Thoracic aorta (tissue), 2 donors: ENCODE measurements around the gene ATAD3C. TPM values are rescaled to one million over a fixed set of nuclear protein-coding genes. Genes with fewer than 3 reads are reported as not detected.
"Not testable (repeated sequence)": the region's sequence is repeated elsewhere in the genome, so short reads cannot be mapped to it uniquely, and the experiment has no call there.

Source experiments
- ATAC-seq: fragments of 150-250 bp; one replicate; pipeline ENCODE4 v1.8.0; 2017; ENCODE audit warnings: low read depth; ENCODE audit not compliant: insufficient number of reproducible peaks, low FRiP score
- DNase-seq: peaks from one replicate; pipeline ENCODE4 v3.0.0-alpha.2; 2020; ENCODE audit warnings: low spot score
- H3K27ac ChIP-seq, 2 donors: fragments of 200-600 bp; sonication (generic); 1 replicate in 1 of 2; 2 replicates in 1 of 2; pipeline ENCODE4 v1.5.1; 2016; ENCODE audit warnings: mild to moderate bottlenecking in 2 of 2, moderate library complexity in 2 of 2
- H3K27me3 ChIP-seq: fragments of 200-600 bp; sonication (generic); replicated peaks from 2 replicates; pipeline ENCODE4 v1.6.0; 2016; ENCODE audit warnings: mild to moderate bottlenecking; ENCODE audit not compliant: insufficient read depth
- H3K36me3 ChIP-seq: fragments of 200-600 bp; sonication (generic); one replicate; pipeline ENCODE4 v1.5.1; 2016
- H3K4me1 ChIP-seq, 2 donors: fragments of 200-600 bp; sonication (generic); 1 replicate in 1 of 2; 2 replicates in 1 of 2; pipeline versions ENCODE4 v1.5.1 to v1.6.0; 2016; ENCODE audit warnings: low read depth in 2 of 2, mild to moderate bottlenecking in 1 of 2; ENCODE audit not compliant: control insufficient read depth in 1 of 2
- H3K4me3 ChIP-seq: fragments of 200-600 bp; sonication (generic); 2 replicates; pipeline ENCODE4 v1.5.1; 2016; ENCODE audit warnings: mild to moderate bottlenecking
- H3K9me3 ChIP-seq: fragments of 200-600 bp; sonication (generic); 2 replicates; pipeline ENCODE4 v1.5.1; 2016
- CTCF ChIP-seq: fragments of 200-600 bp; sonication (generic); IDR thresholded peaks from one replicate; pipeline ENCODE4 v1.5.1; 2019; ENCODE audit warnings: antibody characterized with exemption
- total RNA-seq, 2 donors: library from RNA; depleted of rRNA; stranded (reverse); fragments of >200 nt; gene quantifications; one replicate each; pipeline versions ENCODE4 v1.1.0 to v1.2.3, GENCODE V29; 2016

ATAD3C gene
- total RNA-seq, 2 donors from 2014 or later: 0.27 TPM; not detected in 1

- no peak for TF ChIP-seq CTCF
- ATAC-seq: peak; percentile 86
- peaks cover 2 to 10% of the 10 kb centered on the region in 2 donors for H3K4me1 ChIP-seq
- DNase-seq: peak; percentile 89
- H3K27me3 ChIP-seq: no peaks in the 10 kb centered on the region
- peak within 1 kb of the TSS; percentile 76 for H3K4me3 ChIP-seq
- peak within 1 kb of the TSS; percentile 70 to 84 for H3K27ac ChIP-seq
- no peaks in the 10 kb centered on the region for H3K36me3 ChIP-seq
- H3K9me3 ChIP-seq: no peaks in the 10 kb centered on the region
These were observed 62.2 kb downstream of the ATAD3C start, which contains the start of gene ATAD3A for GRCh38 chr1:1511533-1512285. ATAD3A (plus strand) TSS chr1:1512162; CDS start chr1:1512269, 107 bp downstream.

GRCh38 chr1:1512425-1512824 lies 62.9 kb downstream of the ATAD3C start:
- not testable (repeated sequence) for H3K9me3 ChIP-seq, H3K27ac ChIP-seq, DNase-seq, H3K36me3 ChIP-seq, H3K27me3 ChIP-seq, ATAC-seq
- Histone ChIP-seq H3K4me3 (peak overlapping the region; percentile 76), H3K4me1 (peaks cover 2 to 10% of the 10 kb centered on the region in 2 donors)

- not testable (repeated sequence) for H3K4me3 ChIP-seq, ATAC-seq, DNase-seq, H3K27ac ChIP-seq, H3K9me3 ChIP-seq, H3K36me3 ChIP-seq, H3K27me3 ChIP-seq
- H3K4me1 ChIP-seq: peaks cover 2 to 10% of the 10 kb centered on the region in 2 donors
These were observed 64.2 kb downstream of the ATAD3C start for GRCh38 chr1:1513675-1514074.

- not testable (repeated sequence) for H3K27me3 ChIP-seq, H3K4me3 ChIP-seq, H3K36me3 ChIP-seq, H3K27ac ChIP-seq, ATAC-seq, H3K9me3 ChIP-seq, DNase-seq
- H3K4me1 ChIP-seq: peaks cover 2 to 10% of the 10 kb centered on the region in 2 donors
These were observed 64.9 kb downstream of the ATAD3C start for GRCh38 chr1:1514376-1514775.

GRCh38 chr1:1516923-1517322 lies 67.4 kb downstream of the ATAD3C start:
- H3K4me3 ChIP-seq, H3K27me3 ChIP-seq, H3K9me3 ChIP-seq, H3K4me1 ChIP-seq, H3K36me3 ChIP-seq, DNase-seq, H3K27ac ChIP-seq, ATAC-seq: not testable (repeated sequence)

- H3K27ac ChIP-seq: no peak overlapping the region
- H3K9me3 ChIP-seq: no peaks in the 10 kb centered on the region
- no peak for DNase-seq
- no peaks in the 10 kb centered on the region for H3K4me1 ChIP-seq
- H3K4me3 ChIP-seq: no peak overlapping the region
- TF ChIP-seq CTCF: no peak
- no peaks in the 10 kb centered on the region for H3K27me3 ChIP-seq
- ATAC-seq: no peak
- peaks cover 5% of the 10 kb centered on the region for H3K36me3 ChIP-seq
These were observed 68.6 kb downstream of the ATAD3C start for GRCh38 chr1:1517973-1518620.

GRCh38 chr1:1518621-1519007 lies 69.1 kb downstream of the ATAD3C start:
- not testable (repeated sequence) for ATAC-seq, H3K4me3 ChIP-seq, DNase-seq, H3K27ac ChIP-seq, H3K9me3 ChIP-seq, H3K27me3 ChIP-seq, H3K36me3 ChIP-seq, H3K4me1 ChIP-seq

Other genes starting within 250 kb of the ATAD3C start
- gene TNFRSF18, start 243.1 kb upstream of the ATAD3C start, total RNA-seq: 1 to 10 TPM in 1 of 2 donors, not detected in 1; 1.3 TPM
- 1 to 10 TPM in 1 of 2 donors, not detected in 1; 1.8 TPM for gene TNFRSF4, start 235.5 kb upstream of the ATAD3C start, total RNA-seq
- 100 to 1,000 TPM; 157 to 230 TPM for gene SDF4, start 217.7 kb upstream of the ATAD3C start, total RNA-seq
- gene B3GALT6, start 217.5 kb upstream of the ATAD3C start, total RNA-seq: 10 to 100 TPM; 15.5 to 25.3 TPM
- gene C1QTNF12, start 203.0 kb upstream of the ATAD3C start, total RNA-seq: 10 to 100 TPM in 1 of 2 donors, 1 to 10 TPM in 1; 2.9 to 12.5 TPM
- 10 to 100 TPM; 43.5 to 57.7 TPM for gene UBE2J2, start 175.8 kb upstream of the ATAD3C start, total RNA-seq
- 10 to 100 TPM in 1 of 2 donors, 1 to 10 TPM in 1; 1.8 to 10.3 TPM for gene SCNN1D, start 169.3 kb upstream of the ATAD3C start, total RNA-seq
- gene ACAP3, start 141.8 kb upstream of the ATAD3C start, total RNA-seq: 100 to 1,000 TPM in 1 of 2 donors, 10 to 100 TPM in 1; 41.6 to 121 TPM
- gene PUSL1, start 141.1 kb upstream of the ATAD3C start, total RNA-seq: 10 to 100 TPM; 22.1 to 22.6 TPM
- gene INTS11, start 125.0 kb upstream of the ATAD3C start, total RNA-seq: 100 to 1,000 TPM; 192 to 195 TPM
- gene CPTP, start 124.9 kb upstream of the ATAD3C start, total RNA-seq: 10 to 100 TPM; 16.4 to 26.3 TPM
- under 1 TPM in 1 of 2 donors, not detected in 1; 0.14 TPM for gene TAS1R3, start 118.4 kb upstream of the ATAD3C start, total RNA-seq
- gene DVL1, start 100.3 kb upstream of the ATAD3C start, total RNA-seq: 100 to 1,000 TPM in 1 of 2 donors, 10 to 100 TPM in 1; 66.2 to 101 TPM
- gene MXRA8, start 91.1 kb upstream of the ATAD3C start, total RNA-seq: 100 to 1,000 TPM; 239 to 326 TPM
- 10 to 100 TPM; 43.5 to 94.5 TPM for gene AURKAIP1, start 74.5 kb upstream of the ATAD3C start, total RNA-seq
- gene CCNL2, start 50.4 kb upstream of the ATAD3C start, total RNA-seq: 100 to 1,000 TPM; 214 to 313 TPM
- gene MRPL20, start 42.4 kb upstream of the ATAD3C start, total RNA-seq: 100 to 1,000 TPM in 1 of 2 donors, 10 to 100 TPM in 1; 96.9 to 121 TPM
- under 1 TPM in 1 of 2 donors, not detected in 1; 0.68 TPM for gene ANKRD65, start 28.4 kb upstream of the ATAD3C start, total RNA-seq
- gene VWA1, start 14.0 kb upstream of the ATAD3C start, total RNA-seq: 10 to 100 TPM; 21.7 to 23.6 TPM
- gene ATAD3B, start 22.1 kb downstream of the ATAD3C start, total RNA-seq: 10 to 100 TPM; 15.4 to 30.9 TPM
- gene ATAD3A, start 62.5 kb downstream of the ATAD3C start, total RNA-seq: 10 to 100 TPM; 16.7 to 17.6 TPM
- 10 to 100 TPM; 11.1 TPM for gene TMEM240, start 90.9 kb downstream of the ATAD3C start, total RNA-seq
- gene SSU72, start 125.2 kb downstream of the ATAD3C start, total RNA-seq: 10 to 100 TPM; 80.4 to 90.2 TPM
- gene FNDC10, start 150.4 kb downstream of the ATAD3C start, total RNA-seq: 1 to 10 TPM in 1 of 2 donors, under 1 TPM in 1; 0.54 to 2.7 TPM
- 100 to 1,000 TPM in 1 of 2 donors, 10 to 100 TPM in 1; 48.6 to 102 TPM for gene MIB2, start 165.8 kb downstream of the ATAD3C start, total RNA-seq
- 100 to 1,000 TPM in 1 of 2 donors, 10 to 100 TPM in 1; 87.2 to 201 TPM for gene MMP23B, start 182.5 kb downstream of the ATAD3C start, total RNA-seq
- 10 to 100 TPM; 17.7 to 19.1 TPM for gene CDK11B, start 209.3 kb downstream of the ATAD3C start, total RNA-seq
- 10 to 100 TPM; 37.2 to 48.3 TPM for gene SLC35E2B, start 243.1 kb downstream of the ATAD3C start, total RNA-seq